RWPE1 (cell line): ENCODE results near the gene ARHGEF4.

Source experiments
- CTCF ChIA-PET: fragments of 350-600 bp; sonication (Branson Sonifier 250); formaldehyde crosslinking; extraction: SDS; loops from one replicate; lab custom pipeline; 2021; lab: Yijun Ruan, JAX
- POLR2A ChIA-PET: fragments of 400-600 bp; formaldehyde crosslinking; extraction: SDS; loops from one replicate; lab custom pipeline; 2020; ENCODE audit warnings: antibody characterized with exemption; ENCODE audit not compliant: low non-redundant PET; lab: Yijun Ruan, JAX
- DNase-seq: peaks from one replicate; pipeline ENCODE4 v3.0.0; 2012; ENCODE audit warnings: low spot score
- H3K27ac ChIP-seq: fragments of 450-650 bp; 2 replicates; pipeline ENCODE4 v1.5.1; 2017
- TF ChIP-seq, protein P1 (sequence below): fragments of 450-650 bp; conservative IDR thresholded peaks from 2 replicates; pipeline ENCODE4 v1.5.1; 2017; ENCODE audit warnings: low read depth, mild to moderate bottlenecking

The ARHGEF4 gene

DNA sequence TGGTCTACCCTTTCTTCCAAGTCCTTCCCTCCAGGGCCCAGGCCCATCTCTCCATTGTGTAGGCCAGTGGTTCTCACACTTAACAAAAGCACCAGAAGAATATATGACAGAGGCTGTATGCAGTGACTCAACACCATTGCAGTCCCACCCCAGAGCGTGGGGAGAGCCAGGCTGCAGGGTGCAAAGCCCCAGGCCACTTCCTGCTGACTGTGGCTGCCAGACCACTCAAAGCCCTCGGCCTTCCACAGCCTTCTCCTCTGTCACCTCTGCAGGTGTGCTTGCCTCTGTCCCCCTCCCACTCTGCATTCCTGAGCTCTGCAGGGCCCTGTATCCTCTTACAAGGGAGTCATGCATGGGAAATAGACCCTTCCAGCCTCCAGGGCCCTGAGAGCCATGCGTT lies 40.4 kb upstream of the ARHGEF4 start:
- TF ChIP-seq, protein P1, sequence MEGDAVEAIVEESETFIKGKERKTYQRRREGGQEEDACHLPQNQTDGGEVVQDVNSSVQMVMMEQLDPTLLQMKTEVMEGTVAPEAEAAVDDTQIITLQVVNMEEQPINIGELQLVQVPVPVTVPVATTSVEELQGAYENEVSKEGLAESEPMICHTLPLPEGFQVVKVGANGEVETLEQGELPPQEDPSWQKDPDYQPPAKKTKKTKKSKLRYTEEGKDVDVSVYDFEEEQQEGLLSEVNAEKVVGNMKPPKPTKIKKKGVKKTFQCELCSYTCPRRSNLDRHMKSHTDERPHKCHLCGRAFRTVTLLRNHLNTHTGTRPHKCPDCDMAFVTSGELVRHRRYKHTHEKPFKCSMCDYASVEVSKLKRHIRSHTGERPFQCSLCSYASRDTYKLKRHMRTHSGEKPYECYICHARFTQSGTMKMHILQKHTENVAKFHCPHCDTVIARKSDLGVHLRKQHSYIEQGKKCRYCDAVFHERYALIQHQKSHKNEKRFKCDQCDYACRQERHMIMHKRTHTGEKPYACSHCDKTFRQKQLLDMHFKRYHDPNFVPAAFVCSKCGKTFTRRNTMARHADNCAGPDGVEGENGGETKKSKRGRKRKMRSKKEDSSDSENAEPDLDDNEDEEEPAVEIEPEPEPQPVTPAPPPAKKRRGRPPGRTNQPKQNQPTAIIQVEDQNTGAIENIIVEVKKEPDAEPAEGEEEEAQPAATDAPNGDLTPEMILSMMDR = no peak
- ChIA-PET CTCF (interaction anchor here (0.6 to 3.8 kb wide), 5 partner anchors 8 to 251 kb away, joined by 3 to 22 read pairs (median 5); partner anchors contain the start of gene ARHGEF4), POLR2A (no interaction called here)

DNA sequence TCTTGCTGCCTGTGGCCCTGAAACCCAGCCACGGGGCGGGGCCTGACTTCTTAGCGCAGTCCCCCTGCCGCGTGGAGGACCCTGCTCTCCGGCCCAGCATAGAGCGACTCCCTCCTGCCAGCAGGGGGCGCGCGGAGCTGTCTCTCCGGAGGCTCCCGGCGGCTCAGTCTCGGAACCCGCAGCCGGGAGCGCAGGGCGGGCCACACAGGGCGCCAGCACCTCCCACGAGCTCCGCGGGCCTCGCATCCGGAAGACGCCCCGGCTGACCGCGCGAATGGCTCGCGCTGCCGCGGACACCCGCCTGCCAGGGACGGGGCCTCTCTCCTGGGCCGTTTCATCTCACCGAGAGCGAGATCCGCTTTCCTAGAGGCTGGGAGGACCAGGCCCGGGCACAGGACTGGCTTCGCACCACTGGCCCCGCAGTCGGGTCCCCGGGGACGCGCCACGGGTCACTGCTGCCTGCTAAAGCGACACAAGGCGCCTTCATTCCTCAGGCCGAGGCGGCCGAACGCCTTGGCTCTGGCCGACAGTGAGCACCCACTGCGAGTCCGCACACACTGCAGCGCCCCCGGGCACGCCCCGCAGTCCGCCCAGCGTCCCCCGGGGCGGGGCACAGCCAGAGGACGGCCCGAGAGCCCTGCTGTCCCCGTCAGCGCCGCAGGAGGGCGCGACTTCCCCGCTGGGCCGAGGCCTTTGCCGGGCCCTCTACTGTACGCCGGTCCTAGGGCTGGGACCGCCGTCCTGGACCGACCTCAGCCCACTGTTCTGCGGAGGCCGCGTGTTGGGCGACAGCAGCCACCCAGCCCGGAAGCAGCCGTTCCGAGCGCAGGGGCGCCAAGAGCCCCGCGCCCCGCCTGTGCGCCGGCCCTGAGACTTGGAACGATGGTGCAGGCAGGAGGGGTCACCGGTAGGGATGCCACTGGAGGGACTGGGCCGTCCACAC lies 39.0 kb upstream of the ARHGEF4 start:
- peak; percentile 77 for DNase-seq
- TF ChIP-seq, protein P1 = peak; percentile 92
- CTCF ChIA-PET = interaction anchor here (0.6 to 3.8 kb wide), 29 partner anchors 10 to 294 kb away, joined by 3 to 22 read pairs (median 4); partner anchors contain the start of gene ARHGEF4
- H3K27ac ChIP-seq = peak overlapping the region; percentile 91
- POLR2A ChIA-PET = interaction anchor here (0.6 kb wide), 1 partner anchor 53 kb away, joined by 5 read pairs; no protein-coding TSS in a partner anchor

More for the DNA sequence above, 40.4 kb upstream of the ARHGEF4 start:
- DNase-seq = no peak
- no peak overlapping the region for H3K27ac ChIP-seq

DNA sequence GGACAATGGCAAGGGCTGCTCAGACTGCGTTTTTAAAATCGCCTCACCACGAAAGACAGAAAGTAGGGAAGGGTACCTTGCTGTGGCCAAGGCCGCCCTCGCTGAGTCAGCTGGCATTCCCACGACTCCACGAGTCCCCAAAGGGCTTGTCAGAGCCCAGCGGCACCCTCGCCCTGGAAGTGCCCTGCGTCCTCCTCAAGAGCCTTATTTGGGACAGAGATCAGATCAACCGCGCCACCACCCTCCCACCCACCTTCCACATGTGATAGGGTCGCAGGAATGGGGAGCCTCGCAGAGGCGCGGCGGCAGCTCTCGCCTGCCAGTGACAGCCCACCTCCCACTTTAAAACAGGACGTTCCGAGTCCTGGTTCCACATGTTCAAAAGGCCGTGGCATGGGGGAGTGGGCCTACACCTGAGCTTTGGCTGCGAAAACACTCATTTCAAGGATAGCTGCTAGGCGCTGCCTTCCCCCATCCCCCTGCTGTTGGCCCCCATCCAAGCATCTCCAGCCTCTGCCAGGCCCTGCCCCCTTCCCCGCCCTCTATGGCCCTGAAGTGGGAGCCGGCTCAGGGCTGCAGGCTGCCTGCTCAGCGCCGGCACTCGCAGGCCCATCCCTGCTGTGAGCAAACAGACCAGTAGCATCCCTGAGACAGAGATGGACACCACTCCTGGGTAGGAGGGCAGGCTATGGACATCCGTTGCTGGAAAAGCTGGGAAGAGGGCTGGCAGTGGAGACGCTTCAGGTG lies 38.1 kb upstream of the ARHGEF4 start:
- ChIA-PET CTCF (interaction anchor here (0.6 to 3.8 kb wide), 10 partner anchors 9 to 199 kb away, joined by 3 to 22 read pairs (median 4); partner anchors contain the start of gene ARHGEF4), POLR2A (no interaction called here)
- no peak for DNase-seq
- TF ChIP-seq, protein P1 = no peak
- peak overlapping the region; percentile 91 for H3K27ac ChIP-seq

DNA sequence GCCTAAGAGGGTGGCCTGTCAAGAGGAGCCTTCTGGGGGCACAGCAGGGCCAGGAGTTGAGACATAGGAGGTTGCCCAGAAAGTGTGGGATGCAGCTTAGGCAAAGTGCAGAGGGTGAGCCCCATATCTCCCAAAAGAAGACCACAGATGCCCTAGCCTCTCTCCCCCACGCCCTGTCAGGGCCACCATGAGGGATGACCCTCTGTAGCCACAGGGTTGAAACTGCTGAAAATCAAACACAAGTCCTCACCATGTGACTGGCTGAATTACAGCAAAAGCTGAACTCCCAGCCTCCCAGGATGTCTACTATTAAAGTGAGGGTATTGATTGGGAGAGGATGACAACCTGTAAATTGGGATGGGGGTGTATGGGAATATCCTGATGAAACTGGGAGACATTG lies 37.4 kb upstream of the ARHGEF4 start:
- H3K27ac ChIP-seq = peak overlapping the region; percentile 91
- TF ChIP-seq, protein P1 = no peak
- ChIA-PET CTCF (interaction anchor here (0.6 to 3.8 kb wide), 4 partner anchors 8 to 56 kb away, joined by 3 to 22 read pairs (median 10); partner anchors contain the start of gene ARHGEF4), POLR2A (no interaction called here)
- no peak for DNase-seq

DNA sequence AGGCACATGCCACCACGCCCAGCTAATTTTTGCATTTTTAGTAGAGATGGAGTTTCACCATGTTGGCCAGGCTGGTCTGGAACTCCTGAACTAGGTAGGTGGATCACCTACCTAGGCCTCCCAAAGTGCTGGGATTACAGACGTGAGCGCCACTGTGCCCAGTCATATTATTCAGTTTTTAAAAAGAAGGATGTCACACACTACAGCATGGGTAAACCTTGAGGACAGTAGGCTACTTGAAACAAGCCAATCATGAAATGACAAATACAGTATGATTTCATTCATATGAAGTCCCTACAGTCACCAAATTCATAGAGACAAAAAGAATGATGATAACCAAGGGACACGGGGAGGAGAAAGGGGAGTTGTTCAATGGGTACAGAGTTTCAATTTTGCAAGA lies 31.1 kb upstream of the ARHGEF4 start:
- ChIA-PET CTCF (no interaction called here), POLR2A (no interaction called here)
- TF ChIP-seq, protein P1 = no peak

DNA sequence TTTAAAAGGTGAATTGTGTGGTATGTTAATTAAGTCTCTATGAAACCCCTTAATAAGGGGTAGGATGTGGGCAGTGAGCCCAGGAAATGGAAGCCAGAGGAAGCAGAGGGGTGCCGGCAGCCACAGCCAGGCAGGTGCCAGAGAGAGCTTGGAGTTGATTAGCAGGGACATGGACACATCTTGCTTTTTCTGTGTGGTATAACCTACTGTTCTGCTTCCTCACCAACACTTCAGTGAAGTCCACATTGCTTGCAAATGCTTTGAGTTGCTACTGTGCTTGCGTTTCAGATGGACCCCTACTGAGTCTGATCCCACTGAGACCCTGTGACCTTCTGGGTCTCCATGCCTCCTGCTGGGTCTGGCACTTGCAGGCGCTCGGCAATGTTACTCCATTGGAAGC lies 30.3 kb upstream of the ARHGEF4 start:
- TF ChIP-seq, protein P1 = no peak
- peak overlapping the region; percentile 100 for H3K27ac ChIP-seq
- ChIA-PET CTCF (no interaction called here), POLR2A (no interaction called here)
- no peak for DNase-seq

More for the DNA sequence above, 31.1 kb upstream of the ARHGEF4 start:
- H3K27ac ChIP-seq = 0 out of 2 replicates have a peak overlapping the region, but pooled peaks have one; percentile 31
- no peak for DNase-seq
